ENCODE measurements around the gene ATAD5. TPM values are rescaled to one million over a fixed set of nuclear protein-coding genes. Genes with fewer than 3 reads are reported as not detected.
A peak's percentile ranks its signal among the peaks of the same experiment; 100 is the strongest.

The ATAD5 gene
- total RNA-seq, 4 donors from 2014 or later: 1.2 to 1.7 (median 1.4) TPM

DNA sequence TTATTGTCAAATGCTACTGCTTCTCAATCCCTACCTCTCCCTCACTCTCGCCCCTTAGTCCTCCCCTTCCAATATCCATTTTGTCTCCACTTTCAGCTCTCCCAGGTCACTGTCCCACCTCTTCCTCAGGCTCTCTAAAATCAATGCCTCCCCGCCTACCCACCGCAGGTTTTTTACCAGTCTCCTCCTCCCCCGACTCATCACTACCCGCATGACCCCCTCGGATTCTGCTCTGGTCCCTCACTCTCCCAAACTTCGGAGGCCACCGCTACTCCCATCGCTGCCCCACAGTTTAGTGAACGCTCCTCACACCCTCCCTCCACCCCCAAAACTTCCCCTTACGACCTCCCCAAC lies 7.8 kb upstream of the ATAD5 start:
- no peak for DNase-seq (ENCODE audit: low spot score in 2 of 2)
- peak overlapping the region; percentile 61 to 100 (median 85) for H3K4me3 ChIP-seq
- H3K4me1 ChIP-seq: peaks cover 0 to 43% (median 12%) of the 10 kb centered on the region in 4 donors
- TF ChIP-seq EP300 (IDR thresholded peaks at IDR 0.05) (no peak), POLR2A (IDR thresholded peaks at IDR 0.05) (no peak)
- 1 to 2% methylated on average over 11 of the region's 11 CpGs for WGBS, 2 donors
- H3K27ac ChIP-seq: peak overlapping the region; percentile 38 to 92 (median 84)
- no peaks in the 10 kb centered on the region for H3K9me3 ChIP-seq
- H3K36me3 ChIP-seq: no peaks in the 10 kb centered on the region
- H3K27me3 ChIP-seq: no peaks in the 10 kb centered on the region

DNA sequence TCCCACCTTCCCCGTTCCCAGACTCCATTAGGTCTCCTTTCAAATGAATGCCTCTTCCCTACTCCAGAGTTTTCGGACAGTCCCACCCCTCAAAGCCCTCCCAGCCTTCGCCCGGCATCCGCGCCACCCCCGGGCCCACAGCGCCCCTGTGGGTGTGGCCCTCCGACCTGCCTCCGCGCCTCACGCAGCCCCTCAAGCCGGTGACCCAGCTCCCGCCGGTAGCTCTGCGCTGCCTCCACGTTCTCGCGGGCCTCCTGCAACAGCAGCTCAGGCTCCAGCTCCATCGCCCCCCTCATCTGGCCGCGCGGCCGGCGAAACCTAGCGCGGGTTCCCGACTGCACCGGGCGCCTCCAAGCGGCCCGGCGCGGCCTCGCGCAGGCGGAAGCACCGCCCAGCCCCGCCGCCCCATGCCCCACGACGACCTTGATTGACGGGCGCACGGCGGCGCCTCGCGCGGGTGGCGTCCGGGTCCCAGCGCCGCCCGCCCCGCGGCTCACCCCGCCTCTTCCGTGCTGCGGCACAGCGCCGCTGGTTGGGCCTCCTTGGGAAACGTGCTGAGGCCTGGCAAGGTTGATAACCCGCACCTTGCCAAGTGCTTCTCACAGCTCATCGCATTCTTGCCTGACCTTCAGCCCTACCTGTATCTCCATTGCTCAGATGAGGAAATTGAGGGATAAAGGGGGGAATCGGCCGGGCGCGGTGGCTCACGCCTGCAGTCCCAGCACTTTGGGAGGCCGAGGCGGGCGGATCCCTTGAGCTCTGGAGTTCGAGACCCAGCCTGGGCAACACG lies 7.2 kb upstream of the ATAD5 start, which contains the start of gene CRLF3:
CRLF3 (minus strand) TSS at position 337 of the 790 bp plus-strand sequence; CDS start at position 296, 41 bp downstream.
- peak; percentile 60 to 68 for DNase-seq (ENCODE audit: low spot score in 2 of 2)
- no peaks in the 10 kb centered on the region for H3K9me3 ChIP-seq
- H3K4me3 ChIP-seq: peak within 1 kb of the TSS; percentile 61 to 100 (median 85)
- peak; percentile 39 to 78 for TF ChIP-seq POLR2A (IDR thresholded peaks at IDR 0.05)
- peak in 1 of 2 donors; percentile 75 for TF ChIP-seq EP300 (IDR thresholded peaks at IDR 0.05)
- TF ChIP-seq, protein P1, sequence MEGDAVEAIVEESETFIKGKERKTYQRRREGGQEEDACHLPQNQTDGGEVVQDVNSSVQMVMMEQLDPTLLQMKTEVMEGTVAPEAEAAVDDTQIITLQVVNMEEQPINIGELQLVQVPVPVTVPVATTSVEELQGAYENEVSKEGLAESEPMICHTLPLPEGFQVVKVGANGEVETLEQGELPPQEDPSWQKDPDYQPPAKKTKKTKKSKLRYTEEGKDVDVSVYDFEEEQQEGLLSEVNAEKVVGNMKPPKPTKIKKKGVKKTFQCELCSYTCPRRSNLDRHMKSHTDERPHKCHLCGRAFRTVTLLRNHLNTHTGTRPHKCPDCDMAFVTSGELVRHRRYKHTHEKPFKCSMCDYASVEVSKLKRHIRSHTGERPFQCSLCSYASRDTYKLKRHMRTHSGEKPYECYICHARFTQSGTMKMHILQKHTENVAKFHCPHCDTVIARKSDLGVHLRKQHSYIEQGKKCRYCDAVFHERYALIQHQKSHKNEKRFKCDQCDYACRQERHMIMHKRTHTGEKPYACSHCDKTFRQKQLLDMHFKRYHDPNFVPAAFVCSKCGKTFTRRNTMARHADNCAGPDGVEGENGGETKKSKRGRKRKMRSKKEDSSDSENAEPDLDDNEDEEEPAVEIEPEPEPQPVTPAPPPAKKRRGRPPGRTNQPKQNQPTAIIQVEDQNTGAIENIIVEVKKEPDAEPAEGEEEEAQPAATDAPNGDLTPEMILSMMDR (IDR thresholded peaks at IDR 0.05): peak; percentile 53 to 85 (median 81)
- peak within 1 kb of the TSS; percentile 38 to 92 (median 84) for H3K27ac ChIP-seq
- H3K27me3 ChIP-seq: no peaks in the 10 kb centered on the region
- no peaks in the 10 kb centered on the region for H3K36me3 ChIP-seq
- WGBS, 2 donors: 8 to 19% methylated on average over 25 to 54 of the region's 75 CpGs
- H3K4me1 ChIP-seq: peaks cover 0 to 40% (median 9%) of the 10 kb centered on the region in 4 donors

DNA sequence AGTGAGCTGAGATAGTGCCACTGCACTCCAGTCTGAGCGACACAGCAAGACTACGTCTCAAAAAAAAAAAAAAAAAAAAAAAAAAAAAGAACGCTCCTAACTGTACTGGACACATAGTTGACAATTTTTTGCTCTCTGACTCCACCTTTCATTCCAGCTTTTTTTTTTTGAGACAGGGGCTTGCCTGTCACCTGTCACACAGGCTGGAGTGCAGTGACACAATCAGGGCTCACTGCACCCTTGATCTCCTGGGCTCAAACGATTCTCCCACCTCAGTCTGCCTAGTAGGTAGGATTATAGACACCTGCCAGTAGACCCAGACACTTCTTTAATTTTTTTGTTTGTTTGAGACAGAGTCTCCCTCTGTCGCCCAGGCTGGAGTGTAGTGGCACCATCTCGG lies 4.7 kb upstream of the ATAD5 start:
- H3K4me1 ChIP-seq: peaks cover 0 to 34% (median 11%) of the 10 kb centered on the region in 4 donors
- no peak overlapping the region for H3K4me3 ChIP-seq
- DNase-seq (ENCODE audit: low spot score in 2 of 2): no peak

DNA sequence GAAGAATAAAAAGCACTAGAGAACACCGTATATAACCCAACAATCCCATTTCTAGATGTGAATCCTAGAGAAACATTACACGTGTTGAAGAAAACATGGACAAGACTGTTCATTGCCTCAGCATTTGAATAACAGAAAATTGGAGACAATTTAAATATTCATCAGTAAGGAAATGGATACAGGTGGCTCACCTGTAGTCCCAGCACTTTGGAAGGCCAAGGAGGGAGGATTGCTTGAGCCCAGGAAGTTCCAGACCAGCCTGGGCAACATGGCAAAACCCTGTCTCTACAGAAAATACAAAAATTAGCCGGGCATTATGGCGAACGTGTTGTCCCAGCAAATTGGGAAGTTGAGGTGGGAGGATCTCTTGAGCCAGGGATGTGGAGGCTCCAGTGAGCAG lies 2.7 kb upstream of the ATAD5 start:
- 73 to 83% methylated on average over 5 of the region's 5 CpGs for WGBS, 2 donors
- no peak for DNase-seq (ENCODE audit: low spot score in 2 of 2)
- Histone ChIP-seq H3K27ac (no peak overlapping the region), H3K9me3 (no peaks in the 10 kb centered on the region), H3K27me3 (no peaks in the 10 kb centered on the region), H3K4me1 (peaks cover 0 to 28% (median 15%) of the 10 kb centered on the region in 4 donors), H3K4me3 (no peak overlapping the region), H3K36me3 (no peaks in the 10 kb centered on the region)
- no peak for TF ChIP-seq EP300 (IDR thresholded peaks at IDR 0.05)
- no peak for TF ChIP-seq POLR2A (IDR thresholded peaks at IDR 0.05)
- TF ChIP-seq, protein P1 (IDR thresholded peaks at IDR 0.05): no peak

More for the DNA sequence above, 4.7 kb upstream of the ATAD5 start:
- H3K27me3 ChIP-seq: no peaks in the 10 kb centered on the region
- WGBS, 2 donors: 85% methylated on average over 6 of the region's 6 CpGs
- H3K27ac ChIP-seq: no peak overlapping the region
- no peaks in the 10 kb centered on the region for H3K36me3 ChIP-seq
- TF ChIP-seq EP300 (IDR thresholded peaks at IDR 0.05): no peak
- TF ChIP-seq, protein P1 (IDR thresholded peaks at IDR 0.05): no peak
- TF ChIP-seq POLR2A (IDR thresholded peaks at IDR 0.05): no peak
- H3K9me3 ChIP-seq: no peaks in the 10 kb centered on the region

DNA sequence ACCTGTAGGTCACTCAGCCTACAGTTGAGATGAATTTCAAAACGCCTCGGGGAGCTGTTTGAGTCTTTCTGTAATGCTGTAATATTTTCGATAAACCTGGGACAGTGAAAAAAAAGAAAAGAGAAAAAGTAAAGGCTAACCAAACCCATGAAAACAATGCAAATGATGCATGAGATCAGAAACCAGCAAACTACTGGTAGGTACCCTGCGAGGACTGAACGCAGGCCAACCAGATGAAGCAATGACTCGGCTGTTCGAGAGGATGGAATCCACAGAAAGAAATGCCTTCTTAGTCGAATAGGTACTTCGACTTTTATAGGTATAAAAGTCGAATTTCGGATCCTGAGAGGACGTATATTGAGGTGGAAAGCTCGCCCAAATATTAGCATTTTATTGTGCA lies 509 bp upstream of the ATAD5 start:
- Histone ChIP-seq H3K4me3 (peak overlapping the region; percentile 54 to 89 (median 74)), H3K9me3 (no peaks in the 10 kb centered on the region), H3K27ac (peak overlapping the region in 2 of 4 donors; percentile 41 to 58), H3K36me3 (no peaks in the 10 kb centered on the region), H3K27me3 (no peaks in the 10 kb centered on the region), H3K4me1 (peaks cover 0 to 17% (median 10%) of the 10 kb centered on the region in 4 donors)
- no peak for DNase-seq (ENCODE audit: low spot score in 2 of 2)
- 23 to 25% methylated on average over 13 of the region's 13 CpGs for WGBS, 2 donors
- TF ChIP-seq, protein P1 (IDR thresholded peaks at IDR 0.05): no peak
- TF ChIP-seq EP300 (IDR thresholded peaks at IDR 0.05) (no peak), POLR2A (IDR thresholded peaks at IDR 0.05) (no peak)

Measured in tibial nerve (tissue), 4 donors.